Measurements from ENCODE around the gene TRIM47. TPM values are rescaled to one million over a fixed set of nuclear protein-coding genes. Genes with fewer than 3 reads are reported as not detected.

The TRIM47 gene
- total and polyA plus RNA-seq, 2 experiments from 2014 or later, result 7.2 to 9.9 TPM

DNA sequence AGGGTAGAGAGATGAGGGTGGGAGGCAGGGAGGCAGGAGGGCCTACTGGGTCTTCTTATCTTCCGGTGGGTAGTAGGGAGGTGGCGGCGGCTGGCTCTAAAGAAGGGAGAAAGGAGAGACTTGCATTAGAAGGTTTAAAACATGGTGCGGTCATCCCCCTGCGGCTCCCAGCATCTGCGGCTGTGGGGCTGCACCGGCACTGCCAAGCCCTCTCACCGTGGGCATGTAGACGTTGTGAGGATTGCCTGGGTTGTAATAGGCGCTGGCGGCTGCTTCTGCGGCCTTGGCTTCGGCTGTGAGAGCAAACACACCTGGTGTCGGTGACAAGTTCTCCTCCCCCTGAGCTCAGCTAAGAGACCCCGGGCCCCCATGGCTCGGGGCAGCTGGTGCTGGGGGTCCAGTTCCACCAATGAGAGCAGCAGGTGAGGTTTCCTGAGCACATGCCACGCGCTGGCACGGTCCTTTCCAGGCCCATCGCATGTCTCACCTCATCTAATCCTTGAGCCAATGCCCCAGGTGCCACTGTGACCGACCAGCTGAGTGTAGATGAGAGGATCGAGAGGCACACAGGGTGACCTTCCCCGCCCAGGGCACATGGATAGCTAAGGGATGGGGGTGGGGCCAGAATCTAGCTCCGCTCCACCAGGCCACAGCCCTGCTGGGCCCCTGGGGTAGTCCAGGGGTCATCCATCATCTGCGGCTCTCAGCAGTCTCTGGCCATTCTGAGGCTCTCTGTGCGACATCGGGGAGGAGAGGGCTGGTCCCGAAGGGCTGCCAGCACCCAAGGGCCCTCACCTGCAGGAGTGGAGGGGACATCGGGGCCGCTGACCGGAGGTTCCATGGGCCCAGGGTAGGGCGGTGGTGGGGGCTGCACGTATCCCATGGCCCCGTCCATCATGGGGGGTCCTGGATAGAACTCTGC, 31.4 kb downstream of the TRIM47 start (continued):
- TF ChIP-seq ZNF331 (CRISPR knock-in tag; IDR thresholded peaks at IDR 0.05; ENCODE audit: low read depth) (no peak), POLR2AphosphoS5 (IDR thresholded peaks at IDR 0.05; ENCODE audit: low read depth) (no peak), JUNB (IDR thresholded peaks at IDR 0.05; ENCODE audit: unreplicated experiment) (no peak), STAT1 (IDR thresholded peaks at IDR 0.05; ENCODE audit: unreplicated experiment) (no peak)
- TF ChIP-seq, protein P1, sequence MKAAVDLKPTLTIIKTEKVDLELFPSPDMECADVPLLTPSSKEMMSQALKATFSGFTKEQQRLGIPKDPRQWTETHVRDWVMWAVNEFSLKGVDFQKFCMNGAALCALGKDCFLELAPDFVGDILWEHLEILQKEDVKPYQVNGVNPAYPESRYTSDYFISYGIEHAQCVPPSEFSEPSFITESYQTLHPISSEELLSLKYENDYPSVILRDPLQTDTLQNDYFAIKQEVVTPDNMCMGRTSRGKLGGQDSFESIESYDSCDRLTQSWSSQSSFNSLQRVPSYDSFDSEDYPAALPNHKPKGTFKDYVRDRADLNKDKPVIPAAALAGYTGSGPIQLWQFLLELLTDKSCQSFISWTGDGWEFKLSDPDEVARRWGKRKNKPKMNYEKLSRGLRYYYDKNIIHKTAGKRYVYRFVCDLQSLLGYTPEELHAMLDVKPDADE (IDR thresholded peaks at IDR 0.05), result no peak
- TF ChIP-seq, protein P2, sequence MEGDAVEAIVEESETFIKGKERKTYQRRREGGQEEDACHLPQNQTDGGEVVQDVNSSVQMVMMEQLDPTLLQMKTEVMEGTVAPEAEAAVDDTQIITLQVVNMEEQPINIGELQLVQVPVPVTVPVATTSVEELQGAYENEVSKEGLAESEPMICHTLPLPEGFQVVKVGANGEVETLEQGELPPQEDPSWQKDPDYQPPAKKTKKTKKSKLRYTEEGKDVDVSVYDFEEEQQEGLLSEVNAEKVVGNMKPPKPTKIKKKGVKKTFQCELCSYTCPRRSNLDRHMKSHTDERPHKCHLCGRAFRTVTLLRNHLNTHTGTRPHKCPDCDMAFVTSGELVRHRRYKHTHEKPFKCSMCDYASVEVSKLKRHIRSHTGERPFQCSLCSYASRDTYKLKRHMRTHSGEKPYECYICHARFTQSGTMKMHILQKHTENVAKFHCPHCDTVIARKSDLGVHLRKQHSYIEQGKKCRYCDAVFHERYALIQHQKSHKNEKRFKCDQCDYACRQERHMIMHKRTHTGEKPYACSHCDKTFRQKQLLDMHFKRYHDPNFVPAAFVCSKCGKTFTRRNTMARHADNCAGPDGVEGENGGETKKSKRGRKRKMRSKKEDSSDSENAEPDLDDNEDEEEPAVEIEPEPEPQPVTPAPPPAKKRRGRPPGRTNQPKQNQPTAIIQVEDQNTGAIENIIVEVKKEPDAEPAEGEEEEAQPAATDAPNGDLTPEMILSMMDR (conservative IDR thresholded peaks at IDR 0.05; ENCODE audit: low read depth in 2 of 2), result no peak
- TF ChIP-seq, protein P3, sequence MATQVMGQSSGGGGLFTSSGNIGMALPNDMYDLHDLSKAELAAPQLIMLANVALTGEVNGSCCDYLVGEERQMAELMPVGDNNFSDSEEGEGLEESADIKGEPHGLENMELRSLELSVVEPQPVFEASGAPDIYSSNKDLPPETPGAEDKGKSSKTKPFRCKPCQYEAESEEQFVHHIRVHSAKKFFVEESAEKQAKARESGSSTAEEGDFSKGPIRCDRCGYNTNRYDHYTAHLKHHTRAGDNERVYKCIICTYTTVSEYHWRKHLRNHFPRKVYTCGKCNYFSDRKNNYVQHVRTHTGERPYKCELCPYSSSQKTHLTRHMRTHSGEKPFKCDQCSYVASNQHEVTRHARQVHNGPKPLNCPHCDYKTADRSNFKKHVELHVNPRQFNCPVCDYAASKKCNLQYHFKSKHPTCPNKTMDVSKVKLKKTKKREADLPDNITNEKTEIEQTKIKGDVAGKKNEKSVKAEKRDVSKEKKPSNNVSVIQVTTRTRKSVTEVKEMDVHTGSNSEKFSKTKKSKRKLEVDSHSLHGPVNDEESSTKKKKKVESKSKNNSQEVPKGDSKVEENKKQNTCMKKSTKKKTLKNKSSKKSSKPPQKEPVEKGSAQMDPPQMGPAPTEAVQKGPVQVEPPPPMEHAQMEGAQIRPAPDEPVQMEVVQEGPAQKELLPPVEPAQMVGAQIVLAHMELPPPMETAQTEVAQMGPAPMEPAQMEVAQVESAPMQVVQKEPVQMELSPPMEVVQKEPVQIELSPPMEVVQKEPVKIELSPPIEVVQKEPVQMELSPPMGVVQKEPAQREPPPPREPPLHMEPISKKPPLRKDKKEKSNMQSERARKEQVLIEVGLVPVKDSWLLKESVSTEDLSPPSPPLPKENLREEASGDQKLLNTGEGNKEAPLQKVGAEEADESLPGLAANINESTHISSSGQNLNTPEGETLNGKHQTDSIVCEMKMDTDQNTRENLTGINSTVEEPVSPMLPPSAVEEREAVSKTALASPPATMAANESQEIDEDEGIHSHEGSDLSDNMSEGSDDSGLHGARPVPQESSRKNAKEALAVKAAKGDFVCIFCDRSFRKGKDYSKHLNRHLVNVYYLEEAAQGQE (IDR thresholded peaks at IDR 0.05; ENCODE audit: unreplicated experiment), result no peak

DNA sequence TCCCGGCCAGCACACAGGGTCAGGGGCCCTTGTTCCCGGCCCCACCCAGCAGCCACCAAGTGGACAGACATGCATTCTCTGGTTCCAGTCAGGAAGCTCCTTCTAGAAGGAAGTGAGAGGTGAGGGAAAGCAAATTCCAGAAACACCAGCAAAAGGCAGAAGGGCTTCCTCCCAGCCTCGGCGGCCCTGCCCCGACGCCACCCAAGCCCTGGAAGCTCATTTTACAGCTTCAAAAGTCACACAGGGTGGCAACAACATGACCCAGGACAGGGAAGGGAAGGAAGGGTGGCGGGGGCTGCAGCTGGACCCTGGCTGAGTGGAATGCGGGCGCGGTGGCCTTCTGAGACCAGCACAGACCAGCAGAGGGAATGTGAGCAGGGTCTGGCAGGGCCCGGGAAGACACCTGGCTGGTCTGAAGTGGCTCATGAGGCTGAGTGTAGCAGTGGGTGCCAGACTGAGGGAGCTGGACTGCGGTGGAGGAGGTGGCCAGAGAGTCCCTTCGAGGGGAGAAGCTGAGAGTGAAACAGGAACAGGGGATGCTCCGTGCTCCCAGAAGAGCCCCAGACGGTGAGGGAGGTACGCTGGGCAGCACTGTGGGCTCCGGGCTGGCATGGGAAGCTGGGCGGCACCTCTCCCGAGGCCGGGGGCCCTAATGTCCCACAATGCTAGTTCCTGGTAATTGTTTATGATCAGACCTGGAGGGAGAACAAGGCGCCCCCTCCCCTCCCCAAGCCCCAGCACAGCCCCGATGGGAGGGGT, 32.3 kb downstream of the TRIM47 start:
- ATAC-seq, result no peak
- H3K4me3 Mint-ChIP-seq, result no peak overlapping the region; the same call in 2 of the 3 replicates
- Histone ChIP-seq H3K79me2 (replicated peaks; ENCODE audit: insufficient read depth) (no peaks in the 10 kb centered on the region), H4K20me1 (replicated peaks; ENCODE audit: insufficient read depth) (no peaks in the 10 kb centered on the region), H3K4me2 (no peak overlapping the region), H3K27ac (ENCODE audit: low read depth) (peak overlapping the region; percentile 89), H3K27me3 (ENCODE audit: insufficient read depth) (no peaks in the 10 kb centered on the region), H3K4me1 (ENCODE audit: insufficient read depth) (peaks cover 10% of the 10 kb centered on the region), H3K36me3 (ENCODE audit: insufficient read depth) (peaks cover 13% of the 10 kb centered on the region; the same call in 1 of the 2 replicates), H3F3A (replicated peaks; ENCODE audit: low read depth) (peaks cover 17% of the 10 kb centered on the region; the same call in 1 of the 2 replicates), H3K4me3 (no peak overlapping the region), H2AFZ (no peak overlapping the region), H3K9me2 (ENCODE audit: insufficient read depth) (no peaks in the 10 kb centered on the region)
- peak overlapping the region; percentile 77; the same call in 1 of the 2 replicates for H3K27ac Mint-ChIP-seq
- TF ChIP-seq, protein P1 (IDR thresholded peaks at IDR 0.05), result no peak
- TF ChIP-seq STAT1 (IDR thresholded peaks at IDR 0.05; ENCODE audit: unreplicated experiment) (no peak), ZNF114 (CRISPR knock-in tag; IDR thresholded peaks at IDR 0.05) (no peak), EZH2 (IDR thresholded peaks at IDR 0.05; ENCODE audit: low read depth, unreplicated experiment) (no peak), NANOG (IDR thresholded peaks at IDR 0.05; ENCODE audit: borderline replicate concordance) (no peak), CREB1 (CRISPR knock-in tag; IDR thresholded peaks at IDR 0.05; ENCODE audit: low read depth) (no peak)
- peaks cover 12% of the 10 kb centered on the region for H3K27me3 Mint-ChIP-seq (ENCODE audit: insufficient read depth, low read depth, poor library complexity)
- peaks cover 14% of the 10 kb centered on the region for H3K4me1 Mint-ChIP-seq
- no peaks in the 10 kb centered on the region for H3K9me3 Mint-ChIP-seq
- H3K36me3 Mint-ChIP-seq (ENCODE audit: low read depth), result peaks cover 49% of the 10 kb centered on the region
- no peak for DNase-seq (ENCODE audit: low spot score)

Data from GM23338 (cell line).